B cell (primary cell): Measurements from ENCODE around the gene ASXL2.

Experiments
- CTCF ChIP-seq: fragments of 200-600 bp; IDR thresholded peaks from one replicate; pipeline ENCODE4 v1.8.0; 2022; ENCODE audit warnings: antibody characterized with exemption, mild to moderate bottlenecking
- EZH2 ChIP-seq: IDR thresholded peaks from 2 replicates; pipeline ENCODE4 v1.6.1; 2012; ENCODE audit warnings: borderline replicate concordance, low read depth, mild to moderate bottlenecking, moderate library complexity, low read length; ENCODE audit not compliant: insufficient read depth, poor library complexity, severe bottlenecking

DNA sequence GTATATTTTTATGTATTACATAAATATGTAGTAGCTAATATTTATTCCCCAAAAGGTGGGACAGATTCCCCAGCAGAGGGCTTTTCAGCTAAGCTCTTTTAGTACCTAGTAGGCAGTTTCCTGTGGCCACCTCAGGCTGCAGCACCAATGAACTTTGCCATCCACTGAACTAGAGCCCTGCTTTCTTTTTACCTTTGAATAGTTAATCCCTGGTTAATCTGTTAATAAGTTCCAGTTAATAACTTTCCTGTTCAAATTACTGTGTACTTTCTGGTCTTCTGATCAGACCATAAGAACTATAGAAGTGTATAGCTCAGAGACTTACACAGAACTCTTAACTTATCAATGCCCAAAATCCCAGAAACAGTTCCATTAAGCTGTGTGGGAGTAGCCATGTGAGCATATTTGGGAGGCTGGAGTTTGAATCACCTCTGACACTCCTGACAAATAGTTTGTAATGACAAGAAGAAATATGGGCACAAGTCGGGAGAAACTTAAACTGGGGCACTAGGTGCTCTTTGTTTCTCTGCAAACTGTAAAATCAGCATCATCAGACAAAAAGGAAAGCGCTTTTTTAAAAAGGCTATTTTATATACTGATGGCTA lies 40.0 kb downstream of the ASXL2 start:
- TF ChIP-seq EZH2 = no peak
- TF ChIP-seq CTCF = no peak
